K562 (cell line): ENCODE measurements around the gene CELSR2. TPM values are rescaled to one million over a fixed set of nuclear protein-coding genes. Genes with fewer than 3 reads are reported as not detected.

Experiments
- ARID2 ChIP-seq: fragments of 450-650 bp; IDR thresholded peaks from 2 replicates; pipeline ENCODE4 v1.6.1; 2017; ENCODE audit warnings: antibody characterized with exemption, mild to moderate bottlenecking
- CTBP1 ChIP-seq: fragments of 450-650 bp; IDR thresholded peaks from 2 replicates; pipeline ENCODE4 v1.6.1; 2016; ENCODE audit warnings: borderline replicate concordance
- KLF16 ChIP-seq: IDR thresholded peaks from 2 replicates; pipeline ENCODE4 v1.6.1; 2016; ENCODE audit warnings: antibody characterized with exemption
- POLR2AphosphoS2 ChIP-seq: IDR thresholded peaks from 2 replicates; pipeline ENCODE4 v1.6.1; 2012; ENCODE audit warnings: low read length, improper control_type of control experiment
- PRDM10 ChIP-seq: fragments of 450-650 bp; IDR thresholded peaks from 2 replicates; pipeline ENCODE4 v1.6.1; 2018; ENCODE audit not compliant: partially characterized antibody
- TSHZ1 ChIP-seq: fragments of 250-450 bp; sonication (Bioruptor Pico); IDR thresholded peaks from 2 replicates; pipeline ENCODE4 v1.4.0; 2020; ENCODE audit warnings: mild to moderate bottlenecking, moderate library complexity
- YY1 ChIP-seq, 3 experiments: IDR thresholded peaks; 2 replicates each; pipeline ENCODE4 v1.6.1; 2011; ENCODE audit warnings: low read length in 2 of 3, mild to moderate bottlenecking in 2 of 3, moderate library complexity in 2 of 3, borderline replicate concordance in 1 of 3, control low read depth in 1 of 3, low read depth in 1 of 3; ENCODE audit not compliant: insufficient read depth in 3 of 3, insufficient replicate concordance in 2 of 3, control insufficient read depth in 1 of 3, insufficient read length in 1 of 3; ENCODE audit errors: extremely low read depth in 1 of 3
- polyA plus RNA-seq, 8 experiments: library from polyadenylated mRNA; depleted of rRNA in 4 of 8; stranded (reverse) in 5 of 8; unstranded in 3 of 8; fragments of >200 nt; fragmentation: Nextera tagmentation in 2 of 8; fragmentation: Illumina TruSeq in 1 of 8; extraction: Ambion mirVana in 2 of 8; extraction: Trizol in 1 of 8; gene quantifications; 2 replicates each; pipeline versions ENCODE4 v1.2.1 to v1.2.3, GENCODE V29; 2011 to 2014; ENCODE audit warnings: inconsistent platforms in 1 of 8, missing spikeins in 1 of 8
- total RNA-seq, 7 experiments: library from RNA; depleted of rRNA in 6 of 7; stranded (reverse); fragments of >200 nt in 6 of 7; fragmentation: Illumina TruSeq in 2 of 7; extraction: Trizol in 2 of 7; gene quantifications; 2 replicates each; pipeline versions ENCODE4 v1.2.1 to v1.2.3, GENCODE V29; 2011 to 2021; ENCODE audit warnings: low replicate concordance in 1 of 7
- TF ChIP-seq, protein P1 (sequence below): fragments of 450-650 bp; IDR thresholded peaks from 2 replicates; pipeline ENCODE4 v1.6.1; 2016; ENCODE audit warnings: mild to moderate bottlenecking, moderate library complexity

CELSR2 gene
- total and polyA plus RNA-seq, 9 of the 15 experiments (the other 6 are each of a cell fraction or from before 2014, with no cell fraction given) = 0.31 to 21.9 (median 4.2) TPM

DNA sequence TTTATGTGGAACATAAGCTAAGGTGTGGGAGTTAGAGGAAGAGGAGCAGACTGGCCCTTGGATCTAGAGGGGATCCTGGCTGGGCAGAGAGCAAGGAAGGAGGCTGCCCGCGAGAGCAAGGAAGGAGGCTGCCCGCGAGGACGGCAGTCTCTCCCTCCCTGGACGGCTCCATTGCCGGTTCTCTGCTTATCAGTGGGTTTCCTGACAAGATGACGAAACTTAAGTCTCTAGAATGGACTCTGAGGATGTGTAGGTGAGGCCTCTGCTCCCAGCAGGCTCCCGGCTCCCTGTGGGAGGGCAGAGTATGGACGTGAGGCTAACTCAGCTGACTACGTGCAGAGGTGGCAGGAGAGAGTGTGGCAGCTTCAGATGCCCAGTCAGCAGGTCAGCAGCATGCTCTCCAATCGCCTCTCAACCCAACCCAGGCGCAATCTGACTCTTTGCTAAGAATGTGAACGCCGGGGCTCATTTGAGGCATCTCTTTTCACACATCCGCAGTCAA is 51.4 kb downstream of the CELSR2 start (continued):
- TF ChIP-seq, protein P1, sequence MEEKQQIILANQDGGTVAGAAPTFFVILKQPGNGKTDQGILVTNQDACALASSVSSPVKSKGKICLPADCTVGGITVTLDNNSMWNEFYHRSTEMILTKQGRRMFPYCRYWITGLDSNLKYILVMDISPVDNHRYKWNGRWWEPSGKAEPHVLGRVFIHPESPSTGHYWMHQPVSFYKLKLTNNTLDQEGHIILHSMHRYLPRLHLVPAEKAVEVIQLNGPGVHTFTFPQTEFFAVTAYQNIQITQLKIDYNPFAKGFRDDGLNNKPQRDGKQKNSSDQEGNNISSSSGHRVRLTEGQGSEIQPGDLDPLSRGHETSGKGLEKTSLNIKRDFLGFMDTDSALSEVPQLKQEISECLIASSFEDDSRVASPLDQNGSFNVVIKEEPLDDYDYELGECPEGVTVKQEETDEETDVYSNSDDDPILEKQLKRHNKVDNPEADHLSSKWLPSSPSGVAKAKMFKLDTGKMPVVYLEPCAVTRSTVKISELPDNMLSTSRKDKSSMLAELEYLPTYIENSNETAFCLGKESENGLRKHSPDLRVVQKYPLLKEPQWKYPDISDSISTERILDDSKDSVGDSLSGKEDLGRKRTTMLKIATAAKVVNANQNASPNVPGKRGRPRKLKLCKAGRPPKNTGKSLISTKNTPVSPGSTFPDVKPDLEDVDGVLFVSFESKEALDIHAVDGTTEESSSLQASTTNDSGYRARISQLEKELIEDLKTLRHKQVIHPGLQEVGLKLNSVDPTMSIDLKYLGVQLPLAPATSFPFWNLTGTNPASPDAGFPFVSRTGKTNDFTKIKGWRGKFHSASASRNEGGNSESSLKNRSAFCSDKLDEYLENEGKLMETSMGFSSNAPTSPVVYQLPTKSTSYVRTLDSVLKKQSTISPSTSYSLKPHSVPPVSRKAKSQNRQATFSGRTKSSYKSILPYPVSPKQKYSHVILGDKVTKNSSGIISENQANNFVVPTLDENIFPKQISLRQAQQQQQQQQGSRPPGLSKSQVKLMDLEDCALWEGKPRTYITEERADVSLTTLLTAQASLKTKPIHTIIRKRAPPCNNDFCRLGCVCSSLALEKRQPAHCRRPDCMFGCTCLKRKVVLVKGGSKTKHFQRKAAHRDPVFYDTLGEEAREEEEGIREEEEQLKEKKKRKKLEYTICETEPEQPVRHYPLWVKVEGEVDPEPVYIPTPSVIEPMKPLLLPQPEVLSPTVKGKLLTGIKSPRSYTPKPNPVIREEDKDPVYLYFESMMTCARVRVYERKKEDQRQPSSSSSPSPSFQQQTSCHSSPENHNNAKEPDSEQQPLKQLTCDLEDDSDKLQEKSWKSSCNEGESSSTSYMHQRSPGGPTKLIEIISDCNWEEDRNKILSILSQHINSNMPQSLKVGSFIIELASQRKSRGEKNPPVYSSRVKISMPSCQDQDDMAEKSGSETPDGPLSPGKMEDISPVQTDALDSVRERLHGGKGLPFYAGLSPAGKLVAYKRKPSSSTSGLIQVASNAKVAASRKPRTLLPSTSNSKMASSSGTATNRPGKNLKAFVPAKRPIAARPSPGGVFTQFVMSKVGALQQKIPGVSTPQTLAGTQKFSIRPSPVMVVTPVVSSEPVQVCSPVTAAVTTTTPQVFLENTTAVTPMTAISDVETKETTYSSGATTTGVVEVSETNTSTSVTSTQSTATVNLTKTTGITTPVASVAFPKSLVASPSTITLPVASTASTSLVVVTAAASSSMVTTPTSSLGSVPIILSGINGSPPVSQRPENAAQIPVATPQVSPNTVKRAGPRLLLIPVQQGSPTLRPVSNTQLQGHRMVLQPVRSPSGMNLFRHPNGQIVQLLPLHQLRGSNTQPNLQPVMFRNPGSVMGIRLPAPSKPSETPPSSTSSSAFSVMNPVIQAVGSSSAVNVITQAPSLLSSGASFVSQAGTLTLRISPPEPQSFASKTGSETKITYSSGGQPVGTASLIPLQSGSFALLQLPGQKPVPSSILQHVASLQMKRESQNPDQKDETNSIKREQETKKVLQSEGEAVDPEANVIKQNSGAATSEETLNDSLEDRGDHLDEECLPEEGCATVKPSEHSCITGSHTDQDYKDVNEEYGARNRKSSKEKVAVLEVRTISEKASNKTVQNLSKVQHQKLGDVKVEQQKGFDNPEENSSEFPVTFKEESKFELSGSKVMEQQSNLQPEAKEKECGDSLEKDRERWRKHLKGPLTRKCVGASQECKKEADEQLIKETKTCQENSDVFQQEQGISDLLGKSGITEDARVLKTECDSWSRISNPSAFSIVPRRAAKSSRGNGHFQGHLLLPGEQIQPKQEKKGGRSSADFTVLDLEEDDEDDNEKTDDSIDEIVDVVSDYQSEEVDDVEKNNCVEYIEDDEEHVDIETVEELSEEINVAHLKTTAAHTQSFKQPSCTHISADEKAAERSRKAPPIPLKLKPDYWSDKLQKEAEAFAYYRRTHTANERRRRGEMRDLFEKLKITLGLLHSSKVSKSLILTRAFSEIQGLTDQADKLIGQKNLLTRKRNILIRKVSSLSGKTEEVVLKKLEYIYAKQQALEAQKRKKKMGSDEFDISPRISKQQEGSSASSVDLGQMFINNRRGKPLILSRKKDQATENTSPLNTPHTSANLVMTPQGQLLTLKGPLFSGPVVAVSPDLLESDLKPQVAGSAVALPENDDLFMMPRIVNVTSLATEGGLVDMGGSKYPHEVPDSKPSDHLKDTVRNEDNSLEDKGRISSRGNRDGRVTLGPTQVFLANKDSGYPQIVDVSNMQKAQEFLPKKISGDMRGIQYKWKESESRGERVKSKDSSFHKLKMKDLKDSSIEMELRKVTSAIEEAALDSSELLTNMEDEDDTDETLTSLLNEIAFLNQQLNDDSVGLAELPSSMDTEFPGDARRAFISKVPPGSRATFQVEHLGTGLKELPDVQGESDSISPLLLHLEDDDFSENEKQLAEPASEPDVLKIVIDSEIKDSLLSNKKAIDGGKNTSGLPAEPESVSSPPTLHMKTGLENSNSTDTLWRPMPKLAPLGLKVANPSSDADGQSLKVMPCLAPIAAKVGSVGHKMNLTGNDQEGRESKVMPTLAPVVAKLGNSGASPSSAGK = no peak
- TF ChIP-seq POLR2AphosphoS2 = no peak
- TF ChIP-seq YY1 (IDR thresholded peaks at IDR 0.05; ENCODE audit: borderline replicate concordance in 1 of 3, control insufficient read depth in 1 of 3, extremely low read depth in 1 of 3, insufficient read depth in 3 of 3, insufficient read length in 1 of 3, insufficient replicate concordance in 2 of 3, low read depth in 1 of 3, low read length in 2 of 3) = peak in 1 of 3 experiments; percentile 60
- no peak for TF ChIP-seq KLF16
- TF ChIP-seq TSHZ1 (CRISPR knock-in tag) = no peak
- peak; percentile 60; the same call in 1 of the 2 replicates for TF ChIP-seq CTBP1
- TF ChIP-seq PRDM10 = peak; percentile 34
- no peak for TF ChIP-seq ARID2
